Endometrium (tissue), 2 donors: ENCODE results near the gene PROX1.
"Not testable (repeated sequence)": the region's sequence is repeated elsewhere in the genome, so short reads cannot be mapped to it uniquely, and the experiment has no call there.

Experiments
- FAIRE-seq: peaks from 2 replicates; lab custom pipeline; 2012; peaks lifted over from hg19 to GRCh38; lab: Jason Lieb, UNC
- donor health status: control.
- donor health status: control.

PROX1 gene

DNA sequence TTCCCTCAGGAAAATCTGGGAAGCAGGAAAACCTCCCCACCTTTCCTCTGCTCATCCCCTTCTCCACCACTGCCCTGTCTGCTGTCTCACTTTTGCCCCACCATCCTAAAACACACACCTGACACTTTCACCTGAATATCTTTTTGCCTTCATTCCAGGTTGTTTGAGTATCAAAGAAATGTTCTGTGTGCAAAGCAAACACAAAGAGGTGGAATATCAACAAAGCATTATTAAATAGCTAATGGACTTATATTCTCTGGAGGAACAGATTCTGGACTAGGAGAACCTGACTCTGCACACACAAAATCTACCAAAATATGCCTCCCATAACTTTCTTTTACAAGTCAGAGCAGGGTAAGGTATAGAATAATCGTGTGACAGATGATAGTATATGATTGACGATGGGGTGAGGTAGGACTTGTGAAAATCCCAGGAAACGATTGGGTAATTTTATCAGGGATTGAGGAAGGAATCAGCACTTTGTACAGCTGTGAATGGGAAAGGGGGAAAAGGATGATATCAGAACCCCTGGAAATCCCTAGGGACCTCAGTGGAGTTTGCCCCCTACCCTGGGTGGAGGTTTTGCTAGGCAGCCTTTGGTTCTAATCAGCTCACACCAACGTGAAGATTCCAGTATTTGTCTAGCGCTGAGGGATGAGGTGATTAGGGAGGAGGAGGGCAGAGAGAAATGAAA is 87.7 kb downstream of the PROX1 start:
- FAIRE-seq: no peak

- FAIRE-seq: no peak
These were observed 88.4 kb downstream of the PROX1 start for GRCh38 chr1:214075999-214076707.

DNA sequence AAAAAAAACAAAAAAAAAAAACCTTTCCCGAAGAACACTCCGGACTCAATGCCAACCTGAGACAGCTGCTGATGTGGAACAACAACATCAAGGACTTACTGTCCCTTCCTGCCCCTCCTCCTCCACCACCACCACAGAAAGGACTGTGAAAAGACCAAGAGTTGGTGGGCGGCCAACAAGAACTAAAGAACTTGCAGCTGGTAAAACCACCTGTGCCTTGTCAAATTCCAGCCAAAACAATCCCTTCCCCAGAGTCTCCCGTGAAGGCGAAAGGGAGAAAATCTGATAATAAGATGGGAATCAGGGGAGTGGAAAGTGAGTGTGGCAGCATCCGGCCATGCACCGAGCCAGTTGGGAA is 88.9 kb downstream of the PROX1 start:
- FAIRE-seq: no peak

GRCh38 chr1:214078950-214079349 is 91.2 kb downstream of the PROX1 start:
- FAIRE-seq: no peak

GRCh38 chr1:214085325-214085724 is 97.6 kb downstream of the PROX1 start:
- no peak for FAIRE-seq

- no peak for FAIRE-seq
These were observed 99.2 kb downstream of the PROX1 start for GRCh38 chr1:214086945-214087344.

DNA sequence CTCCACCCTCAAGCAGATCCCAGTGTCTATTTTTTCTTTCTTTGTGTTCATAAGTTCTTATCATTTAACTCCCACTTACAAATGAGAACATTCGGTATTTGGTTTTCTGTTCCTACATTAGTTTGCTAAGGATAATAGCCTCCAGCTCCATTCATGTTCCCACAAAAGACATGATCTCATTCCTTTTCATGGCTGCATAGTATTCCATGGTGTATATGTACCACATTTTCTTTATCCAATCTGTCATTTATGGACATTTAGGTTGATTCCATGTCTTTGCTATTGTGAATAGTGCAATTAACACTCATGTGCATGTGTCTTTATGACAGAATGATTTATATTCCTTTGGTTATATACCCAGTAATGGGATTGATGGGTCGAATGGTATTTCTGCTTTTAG is 101.2 kb downstream of the PROX1 start:
- FAIRE-seq: not testable (repeated sequence)
